WERI-Rb-1 (cell line): Measurements from ENCODE around the gene SHOX.

ENCODE experiments used
- DNase-seq: peaks from one replicate; pipeline ENCODE4 v3.0.0-alpha.2; 2020
- H3K27ac ChIP-seq: fragments of 250-450 bp; sonication (Bioruptor Pico); 2 replicates; pipeline ENCODE4 v1.5.1; 2020; ENCODE audit warnings: mild to moderate bottlenecking, moderate library complexity
- H3K27me3 ChIP-seq: fragments of 250-450 bp; sonication (Bioruptor Pico); 2 replicates; pipeline ENCODE4 v1.5.1; 2021; ENCODE audit warnings: mild to moderate bottlenecking, low read depth, moderate library complexity; ENCODE audit not compliant: insufficient read depth, severe bottlenecking
- H3K36me3 ChIP-seq: fragments of 250-450 bp; sonication (Bioruptor Pico); 2 replicates; pipeline ENCODE4 v1.5.1; 2020; ENCODE audit warnings: mild to moderate bottlenecking, moderate library complexity
- H3K4me3 ChIP-seq: 2 replicates; pipeline ENCODE4 v1.5.1; 2011; ENCODE audit warnings: low read depth, mild to moderate bottlenecking, control low read depth, low read length
- H3K9me3 ChIP-seq: fragments of 250-450 bp; sonication (Bioruptor Pico); 2 replicates; pipeline ENCODE4 v1.5.1; 2021; ENCODE audit warnings: mild to moderate bottlenecking, moderate library complexity; ENCODE audit not compliant: severe bottlenecking
- TF ChIP-seq, protein P1 (sequence below): IDR thresholded peaks from 2 replicates; pipeline ENCODE4 v1.5.1; 2011; ENCODE audit warnings: low read depth, mild to moderate bottlenecking, control low read depth, inconsistent platforms, low read length

Gene SHOX

DNA sequence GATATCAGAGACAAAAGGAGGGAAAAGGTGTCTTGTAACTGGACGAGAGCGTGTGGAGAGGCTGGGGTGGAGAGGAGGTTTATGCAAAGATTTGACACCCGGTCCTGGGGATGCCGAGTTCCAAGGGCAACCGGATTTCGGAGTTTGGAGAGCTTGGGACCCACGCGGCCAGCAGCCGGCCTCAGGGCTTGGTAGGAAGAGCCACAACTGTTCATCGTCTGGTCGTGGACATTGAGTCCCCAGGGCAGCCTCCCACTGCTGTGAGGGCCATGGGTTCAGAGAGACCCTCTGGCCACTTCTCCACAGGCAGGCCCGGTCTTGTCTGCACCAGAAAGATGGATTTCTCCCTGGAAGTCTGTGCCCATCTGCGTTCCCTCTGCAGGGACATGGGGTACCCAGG lies 46.8 kb downstream of the SHOX start:
- Histone ChIP-seq H3K36me3 (no peaks in the 10 kb centered on the region), H3K27ac (no peak overlapping the region), H3K4me3 (no peak overlapping the region), H3K27me3 (peaks cover 68% of the 10 kb centered on the region), H3K9me3 (peaks cover 7% of the 10 kb centered on the region)
- TF ChIP-seq, protein P1, sequence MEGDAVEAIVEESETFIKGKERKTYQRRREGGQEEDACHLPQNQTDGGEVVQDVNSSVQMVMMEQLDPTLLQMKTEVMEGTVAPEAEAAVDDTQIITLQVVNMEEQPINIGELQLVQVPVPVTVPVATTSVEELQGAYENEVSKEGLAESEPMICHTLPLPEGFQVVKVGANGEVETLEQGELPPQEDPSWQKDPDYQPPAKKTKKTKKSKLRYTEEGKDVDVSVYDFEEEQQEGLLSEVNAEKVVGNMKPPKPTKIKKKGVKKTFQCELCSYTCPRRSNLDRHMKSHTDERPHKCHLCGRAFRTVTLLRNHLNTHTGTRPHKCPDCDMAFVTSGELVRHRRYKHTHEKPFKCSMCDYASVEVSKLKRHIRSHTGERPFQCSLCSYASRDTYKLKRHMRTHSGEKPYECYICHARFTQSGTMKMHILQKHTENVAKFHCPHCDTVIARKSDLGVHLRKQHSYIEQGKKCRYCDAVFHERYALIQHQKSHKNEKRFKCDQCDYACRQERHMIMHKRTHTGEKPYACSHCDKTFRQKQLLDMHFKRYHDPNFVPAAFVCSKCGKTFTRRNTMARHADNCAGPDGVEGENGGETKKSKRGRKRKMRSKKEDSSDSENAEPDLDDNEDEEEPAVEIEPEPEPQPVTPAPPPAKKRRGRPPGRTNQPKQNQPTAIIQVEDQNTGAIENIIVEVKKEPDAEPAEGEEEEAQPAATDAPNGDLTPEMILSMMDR: no peak
- no peak for DNase-seq

DNA sequence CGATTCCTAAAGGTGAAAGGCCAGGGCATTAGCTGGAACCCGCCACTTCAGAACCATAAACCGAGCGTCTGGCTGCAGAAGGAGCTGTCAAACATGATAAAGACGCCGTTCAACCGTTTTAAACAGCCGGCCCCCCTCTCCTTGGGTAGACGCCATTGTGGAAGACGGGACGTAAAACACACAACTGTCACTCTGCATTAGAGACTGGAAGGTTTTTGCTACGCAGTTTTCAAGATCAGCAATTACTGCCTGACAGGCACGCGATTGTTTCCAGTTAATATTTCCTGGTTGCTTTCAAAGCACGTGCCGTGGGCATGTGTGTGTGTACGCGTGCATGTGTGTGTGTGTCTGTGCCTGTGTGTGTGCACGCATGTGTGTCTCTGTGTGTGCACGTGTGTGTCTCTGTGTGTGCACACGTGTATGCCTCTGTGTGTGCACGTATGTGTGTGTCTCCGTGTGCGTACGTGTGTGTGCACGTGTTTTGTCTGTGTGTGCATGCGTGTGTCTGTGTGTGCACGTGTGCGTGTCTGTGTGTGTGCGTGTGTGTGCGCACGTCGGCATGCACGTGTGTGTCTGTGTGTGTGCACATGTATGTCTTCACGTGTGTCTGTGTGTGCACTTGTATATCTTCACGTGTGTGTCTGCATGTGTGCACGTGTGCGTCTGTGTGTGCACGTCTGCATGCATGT lies 48.8 kb downstream of the SHOX start:
- peaks cover 7% of the 10 kb centered on the region for H3K9me3 ChIP-seq
- H3K36me3 ChIP-seq: no peaks in the 10 kb centered on the region
- no peak overlapping the region for H3K27ac ChIP-seq
- H3K27me3 ChIP-seq: peaks cover 50% of the 10 kb centered on the region
- TF ChIP-seq, protein P1: no peak
- DNase-seq: no peak
- H3K4me3 ChIP-seq: no peak overlapping the region

DNA sequence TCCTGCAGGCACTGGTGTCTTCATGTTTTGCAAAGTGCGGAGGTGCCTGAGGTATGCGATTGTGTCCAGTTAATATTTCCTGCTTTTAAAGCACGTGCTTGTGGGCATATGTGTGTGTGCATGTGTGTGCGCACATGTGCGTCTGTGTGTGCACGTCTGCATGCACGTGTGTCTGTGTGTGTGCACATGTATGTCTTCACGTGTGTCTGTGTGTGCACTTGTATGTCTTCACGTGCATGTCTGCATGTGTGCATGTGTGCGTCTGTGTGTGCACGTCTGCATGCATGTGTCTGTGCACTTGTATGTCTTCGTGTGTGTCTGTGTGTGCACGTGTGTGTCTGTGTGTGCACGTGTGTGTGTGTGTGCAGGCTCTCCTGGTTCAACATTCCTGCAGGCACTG lies 49.5 kb downstream of the SHOX start:
- DNase-seq: no peak
- Histone ChIP-seq H3K27me3 (peaks cover 43% of the 10 kb centered on the region), H3K36me3 (no peaks in the 10 kb centered on the region), H3K9me3 (peaks cover 7% of the 10 kb centered on the region), H3K27ac (no peak overlapping the region), H3K4me3 (no peak overlapping the region)
- TF ChIP-seq, protein P1: no peak

DNA sequence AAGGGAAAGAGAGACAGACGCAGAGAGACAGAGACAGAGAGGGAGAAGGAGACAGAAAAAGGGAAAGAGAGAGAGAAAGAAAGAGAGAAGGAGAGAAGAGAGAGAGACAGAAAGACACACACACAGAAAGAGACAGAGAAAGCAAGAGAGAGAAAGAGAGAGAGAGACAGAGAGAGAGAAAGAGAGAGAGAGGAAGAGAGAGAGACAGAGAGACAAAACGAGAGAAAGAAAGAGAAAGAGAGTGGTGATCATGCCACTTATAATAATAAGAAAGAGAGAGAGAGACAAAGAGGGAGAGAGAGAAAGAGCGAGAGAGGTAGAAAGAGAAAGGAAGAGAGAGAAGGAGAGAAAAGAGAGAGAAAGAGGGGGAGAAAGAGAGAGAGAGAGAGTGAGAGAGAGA lies 51.4 kb downstream of the SHOX start:
- no peaks in the 10 kb centered on the region for H3K36me3 ChIP-seq
- no peak for DNase-seq
- TF ChIP-seq, protein P1: no peak
- H3K9me3 ChIP-seq: peaks cover 7% of the 10 kb centered on the region
- no peak overlapping the region for H3K4me3 ChIP-seq
- H3K27ac ChIP-seq: no peak overlapping the region
- peaks cover 43% of the 10 kb centered on the region for H3K27me3 ChIP-seq

DNA sequence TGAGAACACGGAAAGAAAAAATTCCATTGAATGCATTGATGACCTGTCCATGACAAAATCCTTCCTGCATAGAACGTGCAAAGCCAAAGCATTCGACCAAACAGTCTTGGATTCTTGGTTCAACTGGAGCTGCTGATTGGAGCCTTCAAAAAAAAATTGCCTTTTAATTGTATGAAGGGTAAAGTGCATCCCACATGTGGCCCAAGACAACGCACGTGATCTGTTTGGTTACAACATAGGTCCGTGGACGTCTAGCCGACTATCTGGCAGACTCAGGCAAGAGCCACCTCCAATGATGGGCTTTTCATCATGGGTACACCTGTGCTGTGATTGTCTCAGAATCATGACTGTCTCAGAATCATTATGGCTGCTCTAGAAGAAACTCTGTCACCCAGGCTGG lies 52.3 kb downstream of the SHOX start:
- Histone ChIP-seq H3K27me3 (peaks cover 35% of the 10 kb centered on the region), H3K27ac (no peak overlapping the region), H3K36me3 (no peaks in the 10 kb centered on the region), H3K9me3 (peaks cover 7% of the 10 kb centered on the region), H3K4me3 (no peak overlapping the region)
- TF ChIP-seq, protein P1: no peak
- DNase-seq: no peak

DNA sequence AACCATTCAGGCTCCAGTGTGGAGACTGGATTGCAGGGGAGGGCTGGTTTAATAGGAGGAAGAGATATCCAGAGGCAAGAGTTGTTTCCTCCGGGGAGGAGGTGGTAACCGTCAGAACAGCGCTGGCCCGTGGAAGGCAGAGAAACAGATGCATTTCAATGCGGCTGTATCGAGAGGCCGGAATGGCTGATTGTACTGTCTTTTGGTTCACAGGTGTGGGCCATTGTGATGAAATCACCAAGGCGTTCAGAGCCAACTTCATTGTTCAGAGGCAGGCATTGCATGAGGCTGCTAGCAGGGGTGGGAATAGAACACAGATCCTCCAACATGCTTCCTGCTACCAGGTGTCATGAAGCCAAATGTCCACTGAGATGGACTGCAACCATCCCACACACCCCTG lies 53.0 kb downstream of the SHOX start:
- no peak overlapping the region for H3K27ac ChIP-seq
- no peaks in the 10 kb centered on the region for H3K36me3 ChIP-seq
- TF ChIP-seq, protein P1: no peak
- no peak for DNase-seq
- no peak overlapping the region for H3K4me3 ChIP-seq
- H3K27me3 ChIP-seq: peaks cover 35% of the 10 kb centered on the region
- H3K9me3 ChIP-seq: peaks cover 7% of the 10 kb centered on the region
